HCT116 (cell line): ENCODE results near the gene KLK12.

Source experiments
- CTCF ChIP-seq, 3 experiments: fragments of 200-600 bp in 1 of 3; sonication (generic) in 1 of 3; IDR thresholded peaks in 2 of 3; conservative IDR thresholded peaks in 1 of 3; 2 replicates each; pipeline ENCODE4 v1.5.1; 2012 to 2017; ENCODE audit warnings: low read depth in 2 of 3, low read length in 2 of 3, antibody characterized with exemption in 1 of 3, borderline replicate concordance in 1 of 3, control low read depth in 1 of 3, mild to moderate bottlenecking in 1 of 3, mixed read lengths in 1 of 3, mixed run types in 1 of 3, moderate library complexity in 1 of 3; ENCODE audit not compliant: insufficient read depth in 1 of 3
- EGR1 ChIP-seq: IDR thresholded peaks from 2 replicates; pipeline ENCODE4 v1.6.1; 2012; ENCODE audit warnings: low read depth
- EZH2 ChIP-seq: fragments of 200-600 bp; sonication (generic); IDR thresholded peaks from 2 replicates; pipeline ENCODE4 v1.6.1; 2017; ENCODE audit warnings: antibody characterized with exemption, mixed run types
- EZH2phosphoT487 ChIP-seq: fragments of 200-600 bp; IDR thresholded peaks from 2 replicates; pipeline ENCODE4 v1.6.1; 2018; ENCODE audit warnings: antibody characterized with exemption, borderline replicate concordance
- POLR2A ChIP-seq: IDR thresholded peaks from 2 replicates; pipeline ENCODE4 v1.7.0; 2011; ENCODE audit warnings: borderline replicate concordance; ENCODE audit not compliant: insufficient read depth, insufficient read length; ENCODE audit errors: extremely low read depth
- SP1 ChIP-seq: IDR thresholded peaks from 2 replicates; pipeline ENCODE4 v1.6.1; 2012; ENCODE audit warnings: low read depth
- ZFX ChIP-seq: fragments of 450-650 bp; IDR thresholded peaks from 2 replicates; pipeline ENCODE4 v1.6.1; 2017

DNA sequence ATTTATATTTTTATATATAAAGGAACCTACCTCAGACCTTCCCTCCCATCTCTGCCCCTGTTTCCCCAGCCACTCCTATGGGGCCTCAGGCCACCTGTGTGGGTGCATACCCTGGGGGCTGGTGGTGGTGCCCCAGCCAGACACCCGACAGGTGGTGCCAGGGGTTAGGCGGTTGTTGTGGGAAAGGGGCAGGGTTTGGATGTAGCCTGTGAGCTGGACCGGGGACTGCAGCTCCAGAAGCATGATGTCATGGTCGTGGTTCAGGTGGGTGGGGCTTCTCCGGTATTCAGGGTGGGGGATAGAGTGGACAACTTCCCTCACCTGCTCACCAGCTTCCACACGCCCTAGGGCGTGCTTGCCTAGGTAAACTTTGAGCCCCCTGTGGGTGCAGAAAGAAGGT, 24.9 kb upstream of the KLK12 start:
- TF ChIP-seq EZH2 = no peak
- no peak for TF ChIP-seq POLR2A
- no peak for TF ChIP-seq SP1
- TF ChIP-seq EGR1 = no peak
- no peak for TF ChIP-seq CTCF (IDR thresholded peaks at IDR 0.05 in 2 of 3, conservative IDR thresholded peaks at IDR 0.05 in 1 of 3; ENCODE audit: borderline replicate concordance in 1 of 3, insufficient read depth in 1 of 3, low read depth in 2 of 3, low read length in 2 of 3)
- no peak for TF ChIP-seq EZH2phosphoT487
- no peak for TF ChIP-seq ZFX
